ENCODE results near the gene LIN7B. TPM values are rescaled to one million over a fixed set of nuclear protein-coding genes. Genes with fewer than 3 reads are reported as not detected.
A peak's percentile ranks its signal among the peaks of the same experiment; 100 is the strongest.

LIN7B gene
- total and polyA plus RNA-seq, 9 of the 15 experiments (the other 6 are each of a cell fraction or from before 2014, with no cell fraction given): 0.89 to 15.7 (median 4.0) TPM

DNA sequence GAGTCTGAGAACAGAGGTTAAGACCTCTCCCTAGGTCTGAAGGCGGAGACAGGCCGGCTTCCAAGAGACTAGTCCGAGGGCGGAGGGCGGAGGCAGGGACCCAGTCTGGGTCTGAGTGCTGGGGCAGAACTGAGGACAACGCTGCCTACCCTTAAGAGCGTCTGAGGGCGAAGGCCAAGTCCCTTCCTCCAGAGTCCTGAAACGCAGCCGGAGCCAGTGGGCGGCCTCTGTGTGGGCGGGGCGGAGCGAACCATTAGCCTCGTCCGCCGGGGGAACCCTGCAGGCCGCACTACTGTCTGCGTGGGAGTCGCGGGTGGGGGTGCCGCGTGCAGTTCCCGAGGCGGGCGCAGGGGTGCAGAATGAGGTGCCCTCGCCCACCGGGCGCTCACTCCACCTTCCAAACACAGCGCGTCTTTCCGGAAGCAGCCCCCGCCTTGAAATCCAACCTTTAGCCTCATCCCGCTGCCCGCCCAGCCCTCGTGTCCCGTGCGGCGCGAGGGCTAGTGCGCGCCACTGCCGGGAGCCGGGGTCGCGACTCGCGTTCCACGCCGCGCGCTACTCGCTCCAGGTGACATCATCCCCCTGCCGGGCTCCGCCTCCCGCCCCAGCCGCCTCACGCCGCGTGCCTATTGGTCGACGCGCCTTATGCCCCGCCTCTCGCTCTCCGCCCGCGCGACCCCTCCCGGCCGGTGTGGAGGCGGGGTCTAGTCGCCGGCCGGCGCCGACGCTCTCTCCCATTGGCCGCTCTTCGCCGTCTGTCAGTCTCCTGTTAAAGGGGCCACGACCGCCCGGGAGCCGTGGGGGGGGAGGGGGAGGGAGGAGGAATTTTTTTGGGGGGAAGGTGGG is 4.6 kb downstream of the LIN7B start, which contains the start of gene C19orf73 (continued):
- no peak for TF ChIP-seq ZNF143 (CRISPR knock-in tag; IDR thresholded peaks at IDR 0.05)
- TF ChIP-seq STAT5A (IDR thresholded peaks at IDR 0.05; ENCODE audit: borderline replicate concordance, low read length): no peak
- TF ChIP-seq POLR2G (IDR thresholded peaks at IDR 0.05; ENCODE audit: low read depth, low read length): peak; percentile 92
- TF ChIP-seq, protein P1, sequence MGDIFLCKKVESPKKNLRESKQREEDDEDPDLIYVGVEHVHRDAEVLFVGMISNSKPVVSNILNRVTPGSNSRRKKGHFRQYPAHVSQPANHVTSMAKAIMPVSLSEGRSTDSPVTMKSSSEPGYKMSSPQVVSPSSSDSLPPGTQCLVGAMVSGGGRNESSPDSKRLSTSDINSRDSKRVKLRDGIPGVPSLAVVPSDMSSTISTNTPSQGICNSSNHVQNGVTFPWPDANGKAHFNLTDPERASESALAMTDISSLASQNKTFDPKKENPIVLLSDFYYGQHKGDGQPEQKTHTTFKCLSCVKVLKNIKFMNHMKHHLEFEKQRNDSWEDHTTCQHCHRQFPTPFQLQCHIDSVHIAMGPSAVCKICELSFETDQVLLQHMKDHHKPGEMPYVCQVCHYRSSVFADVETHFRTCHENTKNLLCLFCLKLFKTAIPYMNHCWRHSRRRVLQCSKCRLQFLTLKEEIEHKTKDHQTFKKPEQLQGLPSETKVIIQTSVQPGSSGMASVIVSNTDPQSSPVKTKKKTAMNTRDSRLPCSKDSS (IDR thresholded peaks at IDR 0.05; ENCODE audit: low read depth, partially characterized antibody): no peak
- no peak for TF ChIP-seq NR2F6 (CRISPR knock-in tag; IDR thresholded peaks at IDR 0.05)
- TF ChIP-seq ZNF140 (CRISPR knock-in tag; IDR thresholded peaks at IDR 0.05): no peak
- no peak for TF ChIP-seq ZFP1 (CRISPR knock-in tag; IDR thresholded peaks at IDR 0.05)
- TF ChIP-seq ZNF263 (CRISPR knock-in tag; IDR thresholded peaks at IDR 0.05; ENCODE audit: borderline replicate concordance): peak; percentile 72; the same call in 1 of the 2 replicates
- no peak for TF ChIP-seq KAT8 (IDR thresholded peaks at IDR 0.05; ENCODE audit: low read depth)
- no peak for TF ChIP-seq ZNF699 (CRISPR knock-in tag; IDR thresholded peaks at IDR 0.05; ENCODE audit: insufficient replicate concordance)
- TF ChIP-seq ZNF347 (CRISPR knock-in tag; IDR thresholded peaks at IDR 0.05; ENCODE audit: low read depth): no peak
- TF ChIP-seq MTF1 (CRISPR knock-in tag; IDR thresholded peaks at IDR 0.05; ENCODE audit: borderline replicate concordance): no peak
- TF ChIP-seq ZBED1 (IDR thresholded peaks at IDR 0.05): no peak
- TF ChIP-seq, protein P2, sequence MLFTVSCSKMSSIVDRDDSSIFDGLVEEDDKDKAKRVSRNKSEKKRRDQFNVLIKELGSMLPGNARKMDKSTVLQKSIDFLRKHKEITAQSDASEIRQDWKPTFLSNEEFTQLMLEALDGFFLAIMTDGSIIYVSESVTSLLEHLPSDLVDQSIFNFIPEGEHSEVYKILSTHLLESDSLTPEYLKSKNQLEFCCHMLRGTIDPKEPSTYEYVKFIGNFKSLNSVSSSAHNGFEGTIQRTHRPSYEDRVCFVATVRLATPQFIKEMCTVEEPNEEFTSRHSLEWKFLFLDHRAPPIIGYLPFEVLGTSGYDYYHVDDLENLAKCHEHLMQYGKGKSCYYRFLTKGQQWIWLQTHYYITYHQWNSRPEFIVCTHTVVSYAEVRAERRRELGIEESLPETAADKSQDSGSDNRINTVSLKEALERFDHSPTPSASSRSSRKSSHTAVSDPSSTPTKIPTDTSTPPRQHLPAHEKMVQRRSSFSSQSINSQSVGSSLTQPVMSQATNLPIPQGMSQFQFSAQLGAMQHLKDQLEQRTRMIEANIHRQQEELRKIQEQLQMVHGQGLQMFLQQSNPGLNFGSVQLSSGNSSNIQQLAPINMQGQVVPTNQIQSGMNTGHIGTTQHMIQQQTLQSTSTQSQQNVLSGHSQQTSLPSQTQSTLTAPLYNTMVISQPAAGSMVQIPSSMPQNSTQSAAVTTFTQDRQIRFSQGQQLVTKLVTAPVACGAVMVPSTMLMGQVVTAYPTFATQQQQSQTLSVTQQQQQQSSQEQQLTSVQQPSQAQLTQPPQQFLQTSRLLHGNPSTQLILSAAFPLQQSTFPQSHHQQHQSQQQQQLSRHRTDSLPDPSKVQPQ (CRISPR knock-in tag; IDR thresholded peaks at IDR 0.05; ENCODE audit: borderline replicate concordance): no peak
- TF ChIP-seq ZNF408 (CRISPR knock-in tag; IDR thresholded peaks at IDR 0.05; ENCODE audit: low read depth): no peak
- no peak for TF ChIP-seq MAFG (tag; conservative IDR thresholded peaks at IDR 0.05)
- no peak for TF ChIP-seq SAFB2 (IDR thresholded peaks at IDR 0.05; ENCODE audit: borderline replicate concordance, low read depth, low read length, severe bottlenecking)
- TF ChIP-seq PTTG1 (tag; IDR thresholded peaks at IDR 0.05; ENCODE audit: low read depth): no peak
- peak; percentile 88 for TF ChIP-seq U2AF1 (optimal IDR thresholded peaks at IDR 0.05; ENCODE audit: low read depth, low read length)
- TF ChIP-seq XRCC5 (IDR thresholded peaks at IDR 0.05; ENCODE audit: low read depth, low read length): no peak; the same call in 1 of the 2 replicates
- no peak for TF ChIP-seq ILF3 (IDR thresholded peaks at IDR 0.05; ENCODE audit: borderline replicate concordance)
- TF ChIP-seq, protein P3, sequence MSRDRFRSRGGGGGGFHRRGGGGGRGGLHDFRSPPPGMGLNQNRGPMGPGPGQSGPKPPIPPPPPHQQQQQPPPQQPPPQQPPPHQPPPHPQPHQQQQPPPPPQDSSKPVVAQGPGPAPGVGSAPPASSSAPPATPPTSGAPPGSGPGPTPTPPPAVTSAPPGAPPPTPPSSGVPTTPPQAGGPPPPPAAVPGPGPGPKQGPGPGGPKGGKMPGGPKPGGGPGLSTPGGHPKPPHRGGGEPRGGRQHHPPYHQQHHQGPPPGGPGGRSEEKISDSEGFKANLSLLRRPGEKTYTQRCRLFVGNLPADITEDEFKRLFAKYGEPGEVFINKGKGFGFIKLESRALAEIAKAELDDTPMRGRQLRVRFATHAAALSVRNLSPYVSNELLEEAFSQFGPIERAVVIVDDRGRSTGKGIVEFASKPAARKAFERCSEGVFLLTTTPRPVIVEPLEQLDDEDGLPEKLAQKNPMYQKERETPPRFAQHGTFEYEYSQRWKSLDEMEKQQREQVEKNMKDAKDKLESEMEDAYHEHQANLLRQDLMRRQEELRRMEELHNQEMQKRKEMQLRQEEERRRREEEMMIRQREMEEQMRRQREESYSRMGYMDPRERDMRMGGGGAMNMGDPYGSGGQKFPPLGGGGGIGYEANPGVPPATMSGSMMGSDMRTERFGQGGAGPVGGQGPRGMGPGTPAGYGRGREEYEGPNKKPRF (IDR thresholded peaks at IDR 0.05; ENCODE audit: low read depth, low read length): no peak
